ENCODE data around the gene PROK2.

The PROK2 gene

GRCh38 chr3:71732637-71733036, 52.3 kb downstream of the PROK2 start:
- DNase-seq, result no peak

- DNase-seq, result peak in 1 of 2 experiments; percentile 32
Observed at GRCh38 chr3:71728632-71729342, 56.2 kb downstream of the PROK2 start.

GRCh38 chr3:71726146-71726545, 58.8 kb downstream of the PROK2 start:
- no peak for DNase-seq

- peak in 1 of 2 experiments; percentile 14 for DNase-seq
Observed at GRCh38 chr3:71725271-71725991, 59.5 kb downstream of the PROK2 start, which contains the start of gene EIF4E3. EIF4E3 (minus strand) TSS chr3:71725402; CDS start chr3:71725367, 35 bp downstream.

- DNase-seq, result peak in 1 of 2 experiments; percentile 43
Observed at GRCh38 chr3:71724584-71725270, 60.2 kb downstream of the PROK2 start.

GRCh38 chr3:71724171-71724453, 60.8 kb downstream of the PROK2 start:
- DNase-seq, result no peak

GRCh38 chr3:71723452-71724170, 61.3 kb downstream of the PROK2 start:
- no peak for DNase-seq

GRCh38 chr3:71722693-71723092, 62.3 kb downstream of the PROK2 start:
- DNase-seq, result no peak

Data from NCI-H2081 (cell line).